Adrenal gland (tissue), 5 donors: ENCODE measurements around the gene ITGA3.

ENCODE experiments used
- CTCF ChIP-seq, 6 experiments: fragments of 450-650 bp in 4 of 6; fragments of 200-600 bp in 2 of 6; sonication (generic) in 1 of 6; IDR thresholded peaks; 1 replicate in 5 of 6; 2 replicates in 1 of 6; pipeline versions ENCODE4 v1.5.1 to v1.8.0; 2016 to 2021; ENCODE audit warnings: antibody characterized with exemption in 6 of 6, mild to moderate bottlenecking in 2 of 6, moderate library complexity in 1 of 6
- POLR2A ChIP-seq, 2 donors: fragments of 450-650 bp; IDR thresholded peaks; one replicate each; pipeline ENCODE4 v1.6.1; 2017; ENCODE audit warnings: antibody characterized with exemption in 2 of 2, mild to moderate bottlenecking in 2 of 2, moderate library complexity in 1 of 2
- donor health status: DM: no; HTN: no; CAD: no.

- TF ChIP-seq CTCF (IDR thresholded peaks at IDR 0.05) (no peak), POLR2A (IDR thresholded peaks at IDR 0.05) (no peak)
Measured at GRCh38 chr17:50052822-50053653, 2.9 kb upstream of the ITGA3 start.
